Smooth muscle cell (in vitro differentiated cells): ENCODE results near the gene TCP10L. TPM values are rescaled to one million over a fixed set of nuclear protein-coding genes. Genes with fewer than 3 reads are reported as not detected.

Source experiments
- DNase-seq: peaks from one replicate; lab custom pipeline; 2025; ENCODE audit not compliant: unreplicated experiment; lab: John Stamatoyannopoulos, UW
- H2AFZ ChIP-seq: fragments of 200-600 bp; sonication (generic); 2 replicates; pipeline ENCODE4 v1.6.0; 2016; ENCODE audit warnings: antibody characterized with exemption, low read depth, mild to moderate bottlenecking
- H3F3A ChIP-seq: fragments of 200-600 bp; sonication (generic); 2 replicates; pipeline ENCODE4 v1.6.0; 2017; ENCODE audit warnings: antibody characterized with exemption, low read depth
- H3K27ac ChIP-seq: fragments of 200-600 bp; sonication (generic); 2 replicates; pipeline ENCODE4 v1.5.1; 2016; ENCODE audit warnings: low read depth, mild to moderate bottlenecking
- H3K27me3 ChIP-seq: fragments of 200-600 bp; sonication (generic); 2 replicates; pipeline ENCODE4 v1.6.1; 2016; ENCODE audit warnings: low read depth, mild to moderate bottlenecking
- H3K36me3 ChIP-seq: fragments of 200-600 bp; sonication (generic); 2 replicates; pipeline ENCODE4 v1.5.1; 2016; ENCODE audit warnings: low read depth
- H3K4me1 ChIP-seq: fragments of 200-600 bp; sonication (generic); 2 replicates; pipeline ENCODE4 v1.5.1; 2016; ENCODE audit warnings: low read depth
- H3K4me2 ChIP-seq: fragments of 200-600 bp; sonication (generic); 2 replicates; pipeline ENCODE4 v1.6.0; 2016; ENCODE audit warnings: mild to moderate bottlenecking
- H3K4me3 ChIP-seq: fragments of 200-600 bp; sonication (generic); 2 replicates; pipeline ENCODE4 v1.5.1; 2016; ENCODE audit warnings: mild to moderate bottlenecking
- H3K79me2 ChIP-seq: fragments of 200-600 bp; sonication (generic); 2 replicates; pipeline ENCODE4 v1.6.0; 2016; ENCODE audit warnings: low read depth, mild to moderate bottlenecking
- H3K9ac ChIP-seq: fragments of 200-600 bp; sonication (generic); 2 replicates; pipeline ENCODE4 v1.6.0; 2016; ENCODE audit warnings: low read depth
- H3K9me3 ChIP-seq: fragments of 200-600 bp; sonication (generic); replicated peaks from 2 replicates; pipeline ENCODE4 v1.5.1; 2016; ENCODE audit warnings: low read depth
- H4K20me1 ChIP-seq: fragments of 200-600 bp; sonication (generic); 2 replicates; pipeline ENCODE4 v1.6.0; 2016; ENCODE audit warnings: low read depth
- CTCF ChIP-seq: fragments of 200-600 bp; sonication (generic); IDR thresholded peaks from 2 replicates; pipeline ENCODE4 v1.5.1; 2017; ENCODE audit warnings: borderline replicate concordance, mild to moderate bottlenecking, antibody characterized with exemption; ENCODE audit not compliant: insufficient read depth, poor library complexity, severe bottlenecking
- WGBS: methylation state at CpG from one replicate; pipeline ENCODE4 v1.1.7; 2016; ENCODE audit warnings: low lambda C conversion rate; 5-methylcytosine and 5-hydroxymethylcytosine counted together
- polyA plus RNA-seq: library from polyadenylated mRNA; unstranded; fragments of >200 nt; fragmentation: Nextera tagmentation; extraction: Ambion mirVana; gene quantifications from 2 replicates; pipeline ENCODE4 v1.2.1, GENCODE V29; 2016
- total RNA-seq: library from RNA; depleted of rRNA; stranded (reverse); fragments of >200 nt; gene quantifications from 2 replicates; pipeline ENCODE4 v1.2.3, GENCODE V29; 2014

The TCP10L gene
- total and polyA plus RNA-seq, 2 experiments from 2014 or later, result 0.96 TPM; not detected in 1

DNA sequence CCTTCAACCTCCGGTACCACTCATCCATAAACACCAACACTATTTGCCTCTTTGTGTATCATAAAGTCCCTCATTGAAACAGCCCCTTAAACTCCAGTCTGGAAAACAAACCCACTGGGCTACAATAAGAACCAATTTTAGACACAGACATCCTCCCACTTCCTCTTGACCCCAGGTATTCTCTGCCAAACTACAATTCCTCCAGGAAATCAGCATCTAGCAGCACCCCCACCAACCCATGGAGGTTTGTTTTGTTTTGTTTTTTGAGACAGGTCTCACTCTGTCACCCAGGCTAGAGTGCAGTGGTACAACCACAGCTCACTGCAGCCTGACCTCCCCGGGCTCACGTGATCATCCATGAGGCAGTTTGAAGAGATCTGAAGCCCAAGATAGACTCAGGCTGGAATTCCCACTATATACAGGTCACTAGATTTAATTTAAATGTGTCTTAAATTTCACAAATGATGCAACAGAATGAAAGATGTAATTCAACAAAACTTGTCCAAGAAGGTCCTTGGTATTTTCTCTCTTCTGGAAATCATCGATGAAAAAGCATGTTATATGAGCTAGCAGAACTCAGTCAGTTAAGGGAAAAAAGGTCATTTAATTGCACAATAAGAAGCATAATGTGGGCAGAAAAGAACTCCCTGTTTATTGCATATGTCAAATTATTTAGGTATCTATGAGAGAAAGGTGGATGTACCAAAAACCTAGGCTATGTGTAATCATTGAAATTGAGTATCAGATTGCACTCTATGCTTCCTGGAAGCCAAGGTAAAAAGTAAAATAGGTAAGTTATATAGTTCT lies 30.3 kb downstream of the TCP10L start:
- Histone ChIP-seq H3K9ac (no peak overlapping the region), H3K4me3 (no peak overlapping the region), H3K4me1 (no peaks in the 10 kb centered on the region), H3K27ac (no peak overlapping the region), H3K79me2 (no peaks in the 10 kb centered on the region), H3K4me2 (no peak overlapping the region), H3F3A (no peaks in the 10 kb centered on the region), H3K27me3 (no peaks in the 10 kb centered on the region), H3K36me3 (no peaks in the 10 kb centered on the region), H3K9me3 (no peaks in the 10 kb centered on the region), H2AFZ (no peak overlapping the region), H4K20me1 (no peaks in the 10 kb centered on the region)
- DNase-seq, result no peak
- no peak for TF ChIP-seq CTCF
- 94% methylated on average over 4 of the region's 4 CpGs for WGBS

DNA sequence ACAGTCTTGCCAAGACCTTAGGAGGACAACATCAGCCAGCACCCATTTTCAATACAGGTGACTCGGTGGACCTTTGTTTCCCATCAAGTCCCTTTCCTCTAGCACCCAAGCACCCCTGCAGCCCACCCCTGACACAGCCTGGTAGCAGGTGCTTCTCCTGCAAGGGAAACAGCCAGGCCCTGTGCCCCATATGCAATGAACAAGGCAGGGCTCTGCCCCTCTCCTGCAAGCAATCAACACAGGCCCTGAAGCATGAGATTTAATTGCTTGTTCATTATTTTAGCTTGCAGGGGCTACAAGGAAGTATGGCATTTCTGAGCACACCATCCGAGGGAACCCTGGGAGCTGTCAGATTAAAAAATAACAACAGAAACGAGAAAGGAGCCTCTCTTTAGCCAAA lies 35.4 kb downstream of the TCP10L start:
- no peak overlapping the region for H3K4me3 ChIP-seq
- no peaks in the 10 kb centered on the region for H3F3A ChIP-seq
- H3K27me3 ChIP-seq, result no peaks in the 10 kb centered on the region
- H3K4me1 ChIP-seq, result no peaks in the 10 kb centered on the region
- no peaks in the 10 kb centered on the region for H3K79me2 ChIP-seq
- no peak overlapping the region for H3K27ac ChIP-seq
- no peak overlapping the region for H3K9ac ChIP-seq
- no peaks in the 10 kb centered on the region for H4K20me1 ChIP-seq
- WGBS, result 82% methylated on average over 3 of the region's 3 CpGs
- TF ChIP-seq CTCF, result no peak
- no peak for DNase-seq
- no peaks in the 10 kb centered on the region for H3K36me3 ChIP-seq
- no peaks in the 10 kb centered on the region for H3K9me3 ChIP-seq
- no peak overlapping the region for H2AFZ ChIP-seq
- H3K4me2 ChIP-seq, result no peak overlapping the region

- Histone ChIP-seq H3F3A (no peaks in the 10 kb centered on the region), H3K9ac (no peak overlapping the region), H3K4me2 (no peak overlapping the region), H3K4me1 (no peaks in the 10 kb centered on the region), H3K27me3 (no peaks in the 10 kb centered on the region), H3K9me3 (no peaks in the 10 kb centered on the region), H2AFZ (no peak overlapping the region), H3K27ac (no peak overlapping the region), H4K20me1 (no peaks in the 10 kb centered on the region), H3K79me2 (no peaks in the 10 kb centered on the region), H3K4me3 (no peak overlapping the region), H3K36me3 (no peaks in the 10 kb centered on the region)
- no peak for DNase-seq
- 80% methylated on average over 1 of the region's 1 CpG for WGBS
- TF ChIP-seq CTCF, result no peak
Observed at GRCh38 chr21:32549440-32549839, 35.9 kb downstream of the TCP10L start.

GRCh38 chr21:32548978-32549377 lies 36.3 kb downstream of the TCP10L start:
- no peaks in the 10 kb centered on the region for H3K36me3 ChIP-seq
- H3F3A ChIP-seq, result no peaks in the 10 kb centered on the region
- no peaks in the 10 kb centered on the region for H3K4me1 ChIP-seq
- no peak overlapping the region for H3K9ac ChIP-seq
- 90% methylated on average over 8 of the region's 8 CpGs for WGBS
- no peaks in the 10 kb centered on the region for H3K9me3 ChIP-seq
- no peak for TF ChIP-seq CTCF
- no peak overlapping the region for H3K4me2 ChIP-seq
- no peaks in the 10 kb centered on the region for H3K27me3 ChIP-seq
- no peak for DNase-seq
- H3K79me2 ChIP-seq, result no peaks in the 10 kb centered on the region
- no peak overlapping the region for H2AFZ ChIP-seq
- no peaks in the 10 kb centered on the region for H4K20me1 ChIP-seq
- no peak overlapping the region for H3K4me3 ChIP-seq
- no peak overlapping the region for H3K27ac ChIP-seq
